Activated CD8-positive, alpha-beta memory T cell treated with anti-CD3 and anti-CD28 coated beads, Interleukin-2, amount 50 U/mL, for 4 hours (primary cell): ENCODE data around the gene SLC15A5.

Experiments used
- DNase-seq: peaks from one replicate; pipeline ENCODE4 v3.0.0-alpha.2; 2020

The SLC15A5 gene

GRCh38 chr12:16260206-16260605, 17.3 kb downstream of the SLC15A5 start:
- DNase-seq: no peak

GRCh38 chr12:16258963-16259362, 18.5 kb downstream of the SLC15A5 start:
- no peak for DNase-seq

GRCh38 chr12:16246264-16246663, 31.2 kb downstream of the SLC15A5 start:
- DNase-seq: no peak

- DNase-seq: no peak
Observed at GRCh38 chr12:16245209-16245608, 32.3 kb downstream of the SLC15A5 start.

- no peak for DNase-seq
Observed at GRCh38 chr12:16243487-16244412, 33.7 kb downstream of the SLC15A5 start.

- no peak for DNase-seq
Observed at GRCh38 chr12:16241346-16241745, 36.1 kb downstream of the SLC15A5 start.

- DNase-seq: no peak
Observed at GRCh38 chr12:16238661-16239060, 38.8 kb downstream of the SLC15A5 start.

- DNase-seq: no peak
Observed at GRCh38 chr12:16229676-16230075, 47.8 kb downstream of the SLC15A5 start.

GRCh38 chr12:16228067-16228466, 49.4 kb downstream of the SLC15A5 start:
- no peak for DNase-seq

- DNase-seq: no peak
Observed at GRCh38 chr12:16225692-16226091, 51.8 kb downstream of the SLC15A5 start.

GRCh38 chr12:16224196-16224595, 53.3 kb downstream of the SLC15A5 start:
- no peak for DNase-seq

- no peak for DNase-seq
Observed at GRCh38 chr12:16221776-16222175, 55.7 kb downstream of the SLC15A5 start.

- no peak for DNase-seq
Observed at GRCh38 chr12:16220120-16220519, 57.4 kb downstream of the SLC15A5 start.

GRCh38 chr12:16218934-16219751, 58.3 kb downstream of the SLC15A5 start:
- no peak for DNase-seq

- DNase-seq: no peak
Observed at GRCh38 chr12:16218234-16218633, 59.3 kb downstream of the SLC15A5 start.

GRCh38 chr12:16211731-16212130, 65.8 kb downstream of the SLC15A5 start:
- DNase-seq: no peak

- no peak for DNase-seq
Observed at GRCh38 chr12:16198884-16199283, 78.6 kb downstream of the SLC15A5 start.

GRCh38 chr12:16197600-16197999, 79.9 kb downstream of the SLC15A5 start:
- DNase-seq: no peak

GRCh38 chr12:16189849-16190248, 87.6 kb downstream of the SLC15A5 start:
- DNase-seq: no peak

- DNase-seq: no peak
Observed at GRCh38 chr12:16187660-16188059, 89.8 kb downstream of the SLC15A5 start.

- DNase-seq: no peak
Observed at GRCh38 chr12:16184681-16185080, 92.8 kb downstream of the SLC15A5 start.

GRCh38 chr12:16183541-16183940, 93.9 kb downstream of the SLC15A5 start:
- no peak for DNase-seq

- no peak for DNase-seq
Observed at GRCh38 chr12:16175840-16176239, 101.6 kb downstream of the SLC15A5 start.

GRCh38 chr12:16174282-16174681, 103.2 kb downstream of the SLC15A5 start:
- DNase-seq: no peak
